Sigmoid colon (tissue), 7 donors: ENCODE measurements around the gene C1orf116. TPM values are rescaled to one million over a fixed set of nuclear protein-coding genes. Genes with fewer than 3 reads are reported as not detected.

Experiments used
- DNase-seq: peaks from one replicate; pipeline ENCODE4 v3.0.0-alpha.2; 2019
- H3K27ac ChIP-seq, 4 donors: fragments of 200-600 bp; sonication (generic); one replicate each; pipeline ENCODE4 v1.5.1; 2016 to 2019; ENCODE audit warnings: mild to moderate bottlenecking in 1 of 4
- H3K27me3 ChIP-seq, 3 donors: fragments of 200-600 bp; sonication (generic); one replicate each; pipeline ENCODE4 v1.5.1; 2019; ENCODE audit warnings: mild to moderate bottlenecking in 1 of 3
- H3K36me3 ChIP-seq, 4 donors: fragments of 200-600 bp; sonication (generic); one replicate each; pipeline ENCODE4 v1.5.1; 2016 to 2019
- H3K4me1 ChIP-seq, 4 donors: fragments of 200-600 bp; sonication (generic); one replicate each; pipeline ENCODE4 v1.5.1; 2017 to 2019
- H3K4me3 ChIP-seq, 4 donors: fragments of 200-600 bp; sonication (generic); one replicate each; pipeline ENCODE4 v1.5.1; 2017 to 2019; ENCODE audit warnings: mild to moderate bottlenecking in 2 of 4, moderate library complexity in 1 of 4
- H3K9me3 ChIP-seq, 4 donors: fragments of 200-600 bp in 3 of 4; sonication (generic) in 3 of 4; one replicate each; pipeline versions ENCODE4 v1.5.1 to v1.6.1; 2013 to 2019
- EP300 ChIP-seq, 4 donors: sonication (generic); formaldehyde crosslinking; IDR thresholded peaks; one replicate each; pipeline ENCODE4 v1.6.1; 2017; ENCODE audit warnings: antibody characterized with exemption in 4 of 4
- POLR2A ChIP-seq, 2 donors: fragments of 450-650 bp; IDR thresholded peaks; one replicate each; pipeline ENCODE4 v1.6.1; 2016; ENCODE audit warnings: antibody characterized with exemption in 2 of 2, mild to moderate bottlenecking in 2 of 2, moderate library complexity in 2 of 2
- POLR2AphosphoS5 ChIP-seq, 4 donors: sonication (generic); formaldehyde crosslinking; IDR thresholded peaks; one replicate each; pipeline ENCODE4 v1.6.1; 2017; ENCODE audit warnings: antibody characterized with exemption in 4 of 4
- WGBS, 2 donors: extraction: QIAGEN DNeasy Blood & Tissue Kit; methylation state at CpG; one replicate each; pipeline ENCODE4 v1.1.7; 2013; 5-methylcytosine and 5-hydroxymethylcytosine counted together
- intact Hi-C: fragments of 100-400 bp; cut with DNase I; formaldehyde crosslinking; loops from one replicate; pipeline ENCODE4 v1.15.1; 2023
- polyA plus RNA-seq, 3 donors: library from polyadenylated mRNA; stranded (reverse); fragments of 200-250 nt; gene quantifications; one replicate each; pipeline ENCODE4 v1.2.3, GENCODE V29; 2013
- total RNA-seq, 4 donors: library from RNA; depleted of rRNA; stranded (reverse); fragments of >200 nt; gene quantifications; one replicate each; pipeline ENCODE4 v1.1.0, GENCODE V29; 2016
- TF ChIP-seq, protein P1 (sequence below), 4 experiments: fragments of 450-650 bp in 3 of 4; fragments of 200-600 bp in 1 of 4; IDR thresholded peaks; one replicate each; pipeline ENCODE4 v1.5.1; 2016 to 2019; ENCODE audit warnings: antibody characterized with exemption in 4 of 4, mild to moderate bottlenecking in 3 of 4, moderate library complexity in 2 of 4
- donor health status: healthy with polysubstance abuse.
- donor health status: Bipolar disorder and iron deficiency.
- donor health status: healthy.

The C1orf116 gene
- total and polyA plus RNA-seq, 7 donors: 0.14 to 22.4 (median 4.1) TPM; not detected in 1

DNA sequence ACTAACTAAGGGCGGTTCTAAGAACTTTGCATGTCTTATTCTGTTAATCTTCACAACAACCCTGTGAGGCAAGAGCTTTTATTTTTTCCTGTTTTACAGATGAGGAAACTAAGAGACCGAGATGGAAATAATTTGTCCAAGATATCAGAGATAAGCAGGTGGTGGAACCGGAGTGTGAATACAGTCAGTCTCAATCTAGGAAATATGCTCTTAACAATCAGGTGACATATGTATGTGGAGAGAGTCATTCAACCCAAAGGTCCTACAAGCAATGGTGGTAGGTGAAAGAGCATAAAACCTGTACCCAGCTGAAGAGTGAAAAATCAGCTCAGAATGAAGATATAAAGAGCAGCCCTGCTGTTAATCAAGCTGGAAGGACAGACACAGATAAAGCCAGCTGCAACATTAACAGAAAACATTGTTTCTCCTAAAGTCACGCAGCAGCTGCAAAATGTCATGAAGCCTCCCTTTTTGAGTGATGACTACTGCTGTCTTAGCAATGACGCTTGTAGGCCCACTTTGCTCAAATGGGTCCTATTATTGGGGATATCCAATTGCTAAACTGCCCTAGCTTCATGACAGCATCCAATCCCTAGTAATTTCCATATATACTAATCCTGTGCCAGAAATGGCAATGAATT is 31.8 kb downstream of the C1orf116 start:
- no peak for DNase-seq
- Histone ChIP-seq H3K36me3 (no peaks in the 10 kb centered on the region), H3K27me3 (no peaks in the 10 kb centered on the region), H3K4me1 (no peaks in the 10 kb centered on the region), H3K9me3 (no peaks in the 10 kb centered on the region), H3K27ac (no peak overlapping the region), H3K4me3 (no peak overlapping the region)
- intact Hi-C loops: no loop called here
- TF ChIP-seq POLR2A (IDR thresholded peaks at IDR 0.05) (no peak), EP300 (IDR thresholded peaks at IDR 0.05) (no peak), POLR2AphosphoS5 (IDR thresholded peaks at IDR 0.05) (no peak)
- TF ChIP-seq, protein P1, sequence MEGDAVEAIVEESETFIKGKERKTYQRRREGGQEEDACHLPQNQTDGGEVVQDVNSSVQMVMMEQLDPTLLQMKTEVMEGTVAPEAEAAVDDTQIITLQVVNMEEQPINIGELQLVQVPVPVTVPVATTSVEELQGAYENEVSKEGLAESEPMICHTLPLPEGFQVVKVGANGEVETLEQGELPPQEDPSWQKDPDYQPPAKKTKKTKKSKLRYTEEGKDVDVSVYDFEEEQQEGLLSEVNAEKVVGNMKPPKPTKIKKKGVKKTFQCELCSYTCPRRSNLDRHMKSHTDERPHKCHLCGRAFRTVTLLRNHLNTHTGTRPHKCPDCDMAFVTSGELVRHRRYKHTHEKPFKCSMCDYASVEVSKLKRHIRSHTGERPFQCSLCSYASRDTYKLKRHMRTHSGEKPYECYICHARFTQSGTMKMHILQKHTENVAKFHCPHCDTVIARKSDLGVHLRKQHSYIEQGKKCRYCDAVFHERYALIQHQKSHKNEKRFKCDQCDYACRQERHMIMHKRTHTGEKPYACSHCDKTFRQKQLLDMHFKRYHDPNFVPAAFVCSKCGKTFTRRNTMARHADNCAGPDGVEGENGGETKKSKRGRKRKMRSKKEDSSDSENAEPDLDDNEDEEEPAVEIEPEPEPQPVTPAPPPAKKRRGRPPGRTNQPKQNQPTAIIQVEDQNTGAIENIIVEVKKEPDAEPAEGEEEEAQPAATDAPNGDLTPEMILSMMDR (IDR thresholded peaks at IDR 0.05): no peak
- 70 to 75% methylated on average over 5 of the region's 5 CpGs for WGBS, 2 donors

DNA sequence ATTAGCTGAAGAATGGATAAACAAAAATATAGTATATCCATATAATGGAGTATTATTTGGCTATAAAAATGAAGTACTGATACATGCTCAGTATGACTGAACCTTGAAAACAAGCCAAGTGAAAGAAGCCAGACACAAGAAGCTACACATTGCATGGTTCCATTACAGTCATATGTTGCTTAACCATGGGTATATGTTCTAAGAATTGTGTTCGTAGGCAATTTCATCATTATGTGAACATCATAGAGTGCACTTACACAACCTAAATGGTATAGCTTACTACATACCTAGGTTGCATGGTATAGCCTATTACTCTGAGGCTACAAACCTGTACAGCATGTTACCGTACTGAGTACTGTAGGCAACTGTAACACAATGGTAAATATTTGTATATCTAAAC is 33.7 kb downstream of the C1orf116 start:
- Histone ChIP-seq H3K4me3 (no peak overlapping the region), H3K4me1 (no peaks in the 10 kb centered on the region), H3K36me3 (no peaks in the 10 kb centered on the region), H3K27me3 (no peaks in the 10 kb centered on the region), H3K9me3 (no peaks in the 10 kb centered on the region), H3K27ac (no peak overlapping the region)
- 84 to 91% methylated on average over 2 of the region's 2 CpGs for WGBS, 2 donors
- TF ChIP-seq POLR2A (IDR thresholded peaks at IDR 0.05): no peak
- no peak for TF ChIP-seq POLR2AphosphoS5 (IDR thresholded peaks at IDR 0.05)
- TF ChIP-seq, protein P1 (IDR thresholded peaks at IDR 0.05): no peak
- TF ChIP-seq EP300 (IDR thresholded peaks at IDR 0.05): no peak
- intact Hi-C loops: no loop called here
- DNase-seq: no peak

DNA sequence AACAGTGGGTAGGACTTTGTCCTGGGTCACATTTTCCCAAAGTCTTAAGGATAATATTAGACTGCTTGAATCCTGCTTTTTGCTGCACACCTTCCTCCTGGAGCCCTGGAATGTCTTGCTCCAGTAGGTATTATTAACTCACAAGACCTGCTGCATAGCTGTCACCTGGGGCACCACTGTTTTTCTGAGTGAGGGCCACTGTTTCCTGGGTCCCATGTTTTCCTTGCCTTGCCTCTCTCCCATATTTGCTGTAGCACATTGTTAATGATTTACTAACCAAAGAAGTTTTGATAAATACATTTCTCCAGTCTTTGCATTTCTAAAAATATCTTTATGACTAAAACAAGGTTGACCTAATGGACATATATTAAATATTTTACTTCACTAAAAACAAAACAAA is 39.8 kb downstream of the C1orf116 start:
- no peak for DNase-seq
- TF ChIP-seq, protein P1 (IDR thresholded peaks at IDR 0.05): no peak
- TF ChIP-seq POLR2A (IDR thresholded peaks at IDR 0.05) (no peak), POLR2AphosphoS5 (IDR thresholded peaks at IDR 0.05) (no peak), EP300 (IDR thresholded peaks at IDR 0.05) (no peak)
- Histone ChIP-seq H3K4me1 (no peaks in the 10 kb centered on the region), H3K27me3 (no peaks in the 10 kb centered on the region), H3K27ac (no peak overlapping the region), H3K4me3 (no peak overlapping the region), H3K9me3 (no peaks in the 10 kb centered on the region), H3K36me3 (no peaks in the 10 kb centered on the region)
- intact Hi-C loops: no loop called here

DNA sequence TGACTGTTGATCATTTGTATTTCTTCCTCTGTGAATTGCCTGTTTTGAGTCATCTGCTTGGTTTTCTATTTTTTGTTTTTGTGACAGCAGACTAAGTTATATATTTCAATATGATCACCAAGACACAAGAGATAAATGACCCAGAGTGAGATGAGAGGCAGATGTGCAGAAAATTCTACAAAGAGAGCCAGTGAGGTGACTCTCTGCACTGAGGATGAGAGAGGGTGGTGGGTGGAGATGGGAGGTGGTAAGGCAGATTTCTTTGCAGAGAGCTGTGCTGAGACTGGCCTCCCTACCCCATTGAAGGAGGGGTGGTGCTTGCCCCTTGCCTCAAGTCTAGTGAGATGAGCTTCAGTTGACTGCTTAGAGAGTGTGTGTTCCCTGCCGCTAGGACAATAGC is 44.7 kb downstream of the C1orf116 start:
- no peak overlapping the region for H3K4me3 ChIP-seq
- no peaks in the 10 kb centered on the region for H3K4me1 ChIP-seq
- no peak overlapping the region for H3K27ac ChIP-seq
- no peaks in the 10 kb centered on the region for H3K27me3 ChIP-seq
- TF ChIP-seq EP300 (IDR thresholded peaks at IDR 0.05) (no peak), POLR2A (IDR thresholded peaks at IDR 0.05) (no peak), POLR2AphosphoS5 (IDR thresholded peaks at IDR 0.05) (no peak)
- TF ChIP-seq, protein P1 (IDR thresholded peaks at IDR 0.05): no peak
- 95 to 98% methylated on average over 1 of the region's 1 CpG for WGBS, 2 donors
- no peaks in the 10 kb centered on the region for H3K36me3 ChIP-seq
- intact Hi-C loops: no loop called here
- no peaks in the 10 kb centered on the region for H3K9me3 ChIP-seq
- DNase-seq: no peak

DNA sequence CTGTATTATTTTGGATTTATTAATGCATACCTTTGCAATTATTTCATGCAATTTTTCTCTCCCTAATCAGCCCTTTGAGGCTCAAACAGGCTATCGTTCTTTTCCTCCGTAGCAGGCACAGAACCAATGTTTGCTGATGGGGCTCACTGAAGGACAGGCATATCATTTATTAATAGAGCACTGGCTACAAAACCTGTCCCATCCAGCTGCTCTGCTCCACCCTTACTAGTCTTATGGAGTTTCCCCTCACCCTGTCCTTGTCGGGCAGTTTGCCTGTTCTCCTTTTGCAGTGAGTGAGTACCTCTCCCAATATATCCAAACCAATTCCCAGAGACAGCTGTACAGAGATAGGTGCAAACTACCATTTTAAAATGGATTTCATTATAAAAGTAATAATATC is 45.7 kb downstream of the C1orf116 start:
- Histone ChIP-seq H3K27me3 (no peaks in the 10 kb centered on the region), H3K4me1 (no peaks in the 10 kb centered on the region), H3K36me3 (no peaks in the 10 kb centered on the region), H3K9me3 (no peaks in the 10 kb centered on the region), H3K4me3 (no peak overlapping the region), H3K27ac (no peak overlapping the region)
- no peak for DNase-seq
- 85 to 87% methylated on average over 3 of the region's 3 CpGs for WGBS, 2 donors
- TF ChIP-seq, protein P1 (IDR thresholded peaks at IDR 0.05): no peak
- TF ChIP-seq POLR2AphosphoS5 (IDR thresholded peaks at IDR 0.05): no peak
- no peak for TF ChIP-seq EP300 (IDR thresholded peaks at IDR 0.05)
- no peak for TF ChIP-seq POLR2A (IDR thresholded peaks at IDR 0.05)
- intact Hi-C loops: no loop called here
